Measurements from ENCODE around the gene TBCD. TPM values are rescaled to one million over a fixed set of nuclear protein-coding genes. Genes with fewer than 3 reads are reported as not detected.

The TBCD gene
- polyA plus RNA-seq, 2 of the 4 experiments (the other 2 are of a cell fraction): 33.5 to 49.1 TPM

- Histone ChIP-seq H3K9me3 (no peaks in the 10 kb centered on the region), H3K27ac (no peak overlapping the region), H3K4me3 (no peak overlapping the region), H3K4me1 (no peaks in the 10 kb centered on the region), H3K4me2 (no peak overlapping the region)
- no peak for FAIRE-seq
- DNase-seq (ENCODE audit: low read depth in 1 of 2, low spot score in 1 of 2): no peak
- ChIA-PET POLR2A (no interaction called here), CTCF (interaction anchor here (0.6 to 7.9 kb wide), 3 partner anchors 10 to 52 kb away, joined by 3 to 94 read pairs (median 3); no protein-coding TSS in a partner anchor)
- TF ChIP-seq FOSL2 (IDR thresholded peaks at IDR 0.05) (no peak), FOSL2 (CRISPR knock-in tag; IDR thresholded peaks at IDR 0.05) (no peak), CHD4 (IDR thresholded peaks at IDR 0.05; ENCODE audit: borderline replicate concordance) (no peak), MAFK (IDR thresholded peaks at IDR 0.05; ENCODE audit: partially characterized antibody) (no peak), CBX8 (IDR thresholded peaks at IDR 0.05) (no peak), CHD2 (IDR thresholded peaks at IDR 0.05; ENCODE audit: low read length, partially characterized antibody) (no peak), FOXS1 (CRISPR knock-in tag; IDR thresholded peaks at IDR 0.05) (no peak), EHMT2 (IDR thresholded peaks at IDR 0.05; ENCODE audit: low read depth) (no peak), PHF8 (IDR thresholded peaks at IDR 0.05; ENCODE audit: borderline replicate concordance, low read depth) (no peak), RCOR1 (IDR thresholded peaks at IDR 0.05; ENCODE audit: low read depth, low read length) (no peak), RNF2 (IDR thresholded peaks at IDR 0.05; ENCODE audit: borderline replicate concordance, low read depth) (no peak), HDAC2 (IDR thresholded peaks at IDR 0.05) (no peak), FOSB (CRISPR knock-in tag; IDR thresholded peaks at IDR 0.05) (no peak), KDM5A (IDR thresholded peaks at IDR 0.05) (no peak), ZC3H11A (IDR thresholded peaks at IDR 0.05) (no peak), CEBPB (IDR thresholded peaks at IDR 0.05) (no peak), E2F6 (IDR thresholded peaks at IDR 0.05; ENCODE audit: borderline replicate concordance, low read depth) (no peak), TP53 (CRISPR knock-in tag; IDR thresholded peaks at IDR 0.05) (no peak), EHF (CRISPR knock-in tag; IDR thresholded peaks at IDR 0.05) (no peak), REST (IDR thresholded peaks at IDR 0.05) (no peak), ATOH8 (CRISPR knock-in tag; IDR thresholded peaks at IDR 0.05; ENCODE audit: low read depth) (no peak)
- no peak for ATAC-seq
- WGBS (ENCODE audit: missing lambda C conversion rate): 93% methylated on average over 18 of the region's 18 CpGs
These were observed 43.1 kb downstream of the TBCD start for GRCh38 chr17:82794781-82795482.

- FAIRE-seq (no peak), ATAC-seq (no peak), DNase-seq (ENCODE audit: low read depth in 1 of 2, low spot score in 1 of 2) (no peak)
- ChIA-PET POLR2A (no interaction called here), CTCF (interaction anchor here (1.0 to 7.9 kb wide), 2 partner anchors 9 to 17 kb away, joined by 3 to 94 read pairs; no protein-coding TSS in a partner anchor)
- TF ChIP-seq EP300 (IDR thresholded peaks at IDR 0.05) (no peak), RAD21 (conservative IDR thresholded peaks at IDR 0.05 in 1 of 2, IDR thresholded peaks at IDR 0.05 in 1 of 2) (no peak), ESRRA (IDR thresholded peaks at IDR 0.05; ENCODE audit: borderline replicate concordance, low read length) (no peak), HOXB13 (CRISPR knock-in tag; IDR thresholded peaks at IDR 0.05; ENCODE audit: low read depth) (no peak), REST (IDR thresholded peaks at IDR 0.05) (no peak), TFCP2L1 (CRISPR knock-in tag; IDR thresholded peaks at IDR 0.05) (no peak), PHF8 (IDR thresholded peaks at IDR 0.05; ENCODE audit: borderline replicate concordance, low read depth) (no peak), E2F6 (IDR thresholded peaks at IDR 0.05; ENCODE audit: borderline replicate concordance, low read depth) (no peak), MAX (IDR thresholded peaks at IDR 0.05) (no peak)
- Histone ChIP-seq H3K9me3 (no peaks in the 10 kb centered on the region), H3K4me2 (no peak overlapping the region), H3K27ac (no peak overlapping the region), H3K4me3 (no peak overlapping the region), H3K4me1 (no peaks in the 10 kb centered on the region)
- 88% methylated on average over 14 of the region's 14 CpGs for WGBS (ENCODE audit: missing lambda C conversion rate)
These were observed 43.8 kb downstream of the TBCD start for GRCh38 chr17:82795615-82796014.
